Measurements from ENCODE around the gene MED9. TPM values are rescaled to one million over a fixed set of nuclear protein-coding genes. Genes with fewer than 3 reads are reported as not detected.

Gene MED9
- total and polyA plus RNA-seq, 2 donors (not counting 1 experiment from before 2014, with no cell fraction given), result 10.5 to 11.7 TPM

GRCh38 chr17:17528696-17529652 is 52.2 kb downstream of the MED9 start:
- H3K4me1 ChIP-seq (ENCODE audit: control insufficient read depth, extremely low read depth, insufficient read depth, low read length), result no peaks in the 10 kb centered on the region
- no peak for DNase-seq (ENCODE audit: low read depth in 2 of 2)
- H2AFZ ChIP-seq (ENCODE audit: low read length), result no peak overlapping the region
- no peak overlapping the region for H3K27ac ChIP-seq (ENCODE audit: insufficient read depth, low read length)
- H3K36me3 ChIP-seq (ENCODE audit: control insufficient read depth, insufficient read depth, low read length), result no peaks in the 10 kb centered on the region
- TF ChIP-seq CTCF (conservative IDR thresholded peaks at IDR 0.05 in 1 of 2, IDR thresholded peaks at IDR 0.05 in 1 of 2; ENCODE audit: low read depth in 1 of 2, low read length in 2 of 2) (no peak), EZH2 (IDR thresholded peaks at IDR 0.05; ENCODE audit: low read length, missing control alignments) (no peak)
- H3K9ac ChIP-seq (ENCODE audit: insufficient read depth, low read length), result no peak overlapping the region
- H3K27me3 ChIP-seq (ENCODE audit: control insufficient read depth, insufficient read depth, low read length), result no peaks in the 10 kb centered on the region
- no peak overlapping the region for H3K4me2 ChIP-seq (ENCODE audit: extremely low read depth, insufficient read depth, low read length)
- H3K4me3 ChIP-seq (replicated peaks in 1 of 4; ENCODE audit: control extremely low read depth in 1 of 4, insufficient read depth in 1 of 4, low read depth in 3 of 4, low read length in 4 of 4), result no peak overlapping the region
- no peaks in the 10 kb centered on the region for H3K9me3 ChIP-seq (ENCODE audit: control insufficient read depth, insufficient read depth, low read depth, low read length)
- no peaks in the 10 kb centered on the region for H4K20me1 ChIP-seq (ENCODE audit: control insufficient read depth, extremely low read depth, insufficient read depth, low read length)
- H3K79me2 ChIP-seq (ENCODE audit: control insufficient read depth, insufficient read depth, low read length), result no peaks in the 10 kb centered on the region

- no peaks in the 10 kb centered on the region for H3K36me3 ChIP-seq (ENCODE audit: control insufficient read depth, insufficient read depth, low read length)
- H3K4me2 ChIP-seq (ENCODE audit: extremely low read depth, insufficient read depth, low read length), result no peak overlapping the region
- H4K20me1 ChIP-seq (ENCODE audit: control insufficient read depth, extremely low read depth, insufficient read depth, low read length), result no peaks in the 10 kb centered on the region
- H3K9ac ChIP-seq (ENCODE audit: insufficient read depth, low read length), result no peak overlapping the region
- no peak overlapping the region for H3K4me3 ChIP-seq (replicated peaks in 1 of 4; ENCODE audit: control extremely low read depth in 1 of 4, insufficient read depth in 1 of 4, low read depth in 3 of 4, low read length in 4 of 4)
- H3K79me2 ChIP-seq (ENCODE audit: control insufficient read depth, insufficient read depth, low read length), result no peaks in the 10 kb centered on the region
- no peak overlapping the region for H3K27ac ChIP-seq (ENCODE audit: insufficient read depth, low read length)
- no peak overlapping the region for H2AFZ ChIP-seq (ENCODE audit: low read length)
- no peaks in the 10 kb centered on the region for H3K9me3 ChIP-seq (ENCODE audit: control insufficient read depth, insufficient read depth, low read depth, low read length)
- DNase-seq (ENCODE audit: low read depth in 2 of 2), result no peak
- no peak for TF ChIP-seq EZH2 (IDR thresholded peaks at IDR 0.05; ENCODE audit: low read length, missing control alignments)
- TF ChIP-seq CTCF (conservative IDR thresholded peaks at IDR 0.05 in 1 of 2, IDR thresholded peaks at IDR 0.05 in 1 of 2; ENCODE audit: low read depth in 1 of 2, low read length in 2 of 2), result no peak
- no peaks in the 10 kb centered on the region for H3K27me3 ChIP-seq (ENCODE audit: control insufficient read depth, insufficient read depth, low read length)
- no peaks in the 10 kb centered on the region for H3K4me1 ChIP-seq (ENCODE audit: control insufficient read depth, extremely low read depth, insufficient read depth, low read length)
Observed at GRCh38 chr17:17531156-17531555, 54.4 kb downstream of the MED9 start.

- no peak overlapping the region for H3K4me2 ChIP-seq (ENCODE audit: extremely low read depth, insufficient read depth, low read length)
- TF ChIP-seq CTCF (conservative IDR thresholded peaks at IDR 0.05 in 1 of 2, IDR thresholded peaks at IDR 0.05 in 1 of 2; ENCODE audit: low read depth in 1 of 2, low read length in 2 of 2) (no peak), EZH2 (IDR thresholded peaks at IDR 0.05; ENCODE audit: low read length, missing control alignments) (no peak)
- no peak overlapping the region for H3K4me3 ChIP-seq (replicated peaks in 1 of 4; ENCODE audit: control extremely low read depth in 1 of 4, insufficient read depth in 1 of 4, low read depth in 3 of 4, low read length in 4 of 4)
- no peaks in the 10 kb centered on the region for H3K36me3 ChIP-seq (ENCODE audit: control insufficient read depth, insufficient read depth, low read length)
- no peaks in the 10 kb centered on the region for H3K9me3 ChIP-seq (ENCODE audit: control insufficient read depth, insufficient read depth, low read depth, low read length)
- no peak overlapping the region for H3K27ac ChIP-seq (ENCODE audit: insufficient read depth, low read length)
- no peaks in the 10 kb centered on the region for H3K79me2 ChIP-seq (ENCODE audit: control insufficient read depth, insufficient read depth, low read length)
- H2AFZ ChIP-seq (ENCODE audit: low read length), result no peak overlapping the region
- H3K9ac ChIP-seq (ENCODE audit: insufficient read depth, low read length), result no peak overlapping the region
- no peaks in the 10 kb centered on the region for H4K20me1 ChIP-seq (ENCODE audit: control insufficient read depth, extremely low read depth, insufficient read depth, low read length)
- H3K27me3 ChIP-seq (ENCODE audit: control insufficient read depth, insufficient read depth, low read length), result no peaks in the 10 kb centered on the region
- no peak for DNase-seq (ENCODE audit: low read depth in 2 of 2)
- no peaks in the 10 kb centered on the region for H3K4me1 ChIP-seq (ENCODE audit: control insufficient read depth, extremely low read depth, insufficient read depth, low read length)
Observed at GRCh38 chr17:17532991-17533390, 56.2 kb downstream of the MED9 start.

All from fibroblast of lung (primary cell).